Stomach (tissue), 9 donors: ENCODE measurements around the gene HAO2. TPM values are rescaled to one million over a fixed set of nuclear protein-coding genes. Genes with fewer than 3 reads are reported as not detected.

Experiments
- DNase-seq, 2 donors: peaks; one replicate each; pipeline versions ENCODE4 v3.0.0 to v3.0.0-alpha.2; 2013 to 2019
- H3K27ac ChIP-seq, 5 donors: fragments of 200-600 bp in 4 of 5; sonication (generic) in 4 of 5; one replicate each; pipeline ENCODE4 v1.5.1; 2013 to 2019; ENCODE audit warnings: mild to moderate bottlenecking in 1 of 5, moderate library complexity in 1 of 5
- H3K27me3 ChIP-seq, 3 donors: fragments of 200-600 bp; sonication (generic); one replicate each; pipeline ENCODE4 v1.5.1; 2017 to 2019; ENCODE audit warnings: mixed run types in 1 of 3
- H3K36me3 ChIP-seq, 4 donors: fragments of 200-600 bp; sonication (generic); 1 replicate in 3 of 4; 2 replicates in 1 of 4; pipeline ENCODE4 v1.5.1; 2016 to 2019
- H3K4me1 ChIP-seq, 4 donors: fragments of 200-600 bp; sonication (generic); one replicate each; pipeline ENCODE4 v1.5.1; 2016 to 2019
- H3K4me3 ChIP-seq, 4 donors: fragments of 200-600 bp; sonication (generic) in 3 of 4; one replicate each; pipeline ENCODE4 v1.5.1; 2016 to 2019; ENCODE audit warnings: mild to moderate bottlenecking in 1 of 4
- H3K9me3 ChIP-seq, 4 donors: fragments of 200-600 bp; sonication (generic); one replicate each; pipeline ENCODE4 v1.5.1; 2016 to 2019
- CTCF ChIP-seq, 7 experiments: fragments of 450-650 bp in 4 of 7; fragments of 200-600 bp in 3 of 7; sonication (generic) in 3 of 7; IDR thresholded peaks; one replicate each; pipeline ENCODE4 v1.5.1; 2016 to 2019; ENCODE audit warnings: antibody characterized with exemption in 7 of 7, control low read depth in 2 of 7, mild to moderate bottlenecking in 1 of 7
- EP300 ChIP-seq: sonication (generic); formaldehyde crosslinking; IDR thresholded peaks from one replicate; pipeline ENCODE4 v1.6.1; 2017; ENCODE audit warnings: antibody characterized with exemption
- POLR2A ChIP-seq, 4 donors: fragments of 450-650 bp; IDR thresholded peaks; one replicate each; pipeline ENCODE4 v1.6.1; 2016; ENCODE audit warnings: antibody characterized with exemption in 4 of 4, control low read depth in 2 of 4, mild to moderate bottlenecking in 1 of 4, moderate library complexity in 1 of 4
- POLR2AphosphoS5 ChIP-seq, 3 donors: sonication (generic); formaldehyde crosslinking; IDR thresholded peaks; one replicate each; pipeline ENCODE4 v1.6.1; 2016; ENCODE audit warnings: antibody characterized with exemption in 3 of 3
- WGBS, 5 donors: extraction: QIAGEN DNeasy Blood & Tissue Kit in 3 of 5; methylation state at CpG; one replicate each; pipeline versions ENCODE4 v1.1.5 to v1.1.7; 2013 to 2018; 5-methylcytosine and 5-hydroxymethylcytosine counted together
- intact Hi-C: fragments of 100-400 bp; cut with DNase I; formaldehyde crosslinking; loops from one replicate; pipeline ENCODE4 v1.15.1; 2023; ENCODE audit warnings: low total_unique reads
- polyA plus RNA-seq, 3 donors: library from polyadenylated mRNA; stranded (reverse); fragments of 200-250 nt; gene quantifications; one replicate each; pipeline ENCODE4 v1.2.3, GENCODE V29; 2013
- total RNA-seq, 5 donors: library from RNA; depleted of rRNA; stranded (reverse); fragments of >200 nt; gene quantifications; one replicate each; pipeline versions ENCODE4 v1.1.0 to v1.2.3, GENCODE V29; 2014 to 2016
- donor health status: healthy with polysubstance abuse.
- donor health status: Bipolar disorder and iron deficiency.
- donor health status: healthy.

The HAO2 gene
- total and polyA plus RNA-seq, 8 donors: 0.73 TPM; not detected in 7

DNA sequence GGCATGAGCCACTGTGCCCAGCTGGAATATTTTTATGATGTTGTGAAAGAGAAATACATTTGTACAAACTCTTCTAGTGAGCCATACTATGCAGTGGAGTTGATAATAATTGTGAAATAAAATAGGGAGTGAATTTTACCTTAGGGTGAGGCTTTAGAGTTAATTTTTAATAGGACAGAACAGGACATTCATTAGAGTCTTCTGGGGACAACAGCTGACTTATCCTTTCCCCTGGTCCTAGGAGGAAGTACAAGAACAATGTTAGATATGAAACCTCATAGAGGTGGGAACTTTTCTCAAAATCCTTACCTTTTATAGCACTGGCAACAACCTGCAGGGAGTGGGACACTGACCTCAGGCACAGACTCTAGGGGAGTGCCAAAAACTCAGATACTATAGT, 21.9 kb downstream of the HAO2 start:
- TF ChIP-seq POLR2A (IDR thresholded peaks at IDR 0.05): no peak
- TF ChIP-seq EP300: no peak
- no peak for TF ChIP-seq CTCF (IDR thresholded peaks at IDR 0.05)
- TF ChIP-seq POLR2AphosphoS5 (IDR thresholded peaks at IDR 0.05): no peak
- Histone ChIP-seq H3K4me3 (no peak overlapping the region), H3K36me3 (no peaks in the 10 kb centered on the region), H3K4me1 (no peaks in the 10 kb centered on the region), H3K9me3 (no peaks in the 10 kb centered on the region), H3K27me3 (no peaks in the 10 kb centered on the region), H3K27ac (no peak overlapping the region)
- intact Hi-C loops: no loop called here
- DNase-seq: no peak

DNA sequence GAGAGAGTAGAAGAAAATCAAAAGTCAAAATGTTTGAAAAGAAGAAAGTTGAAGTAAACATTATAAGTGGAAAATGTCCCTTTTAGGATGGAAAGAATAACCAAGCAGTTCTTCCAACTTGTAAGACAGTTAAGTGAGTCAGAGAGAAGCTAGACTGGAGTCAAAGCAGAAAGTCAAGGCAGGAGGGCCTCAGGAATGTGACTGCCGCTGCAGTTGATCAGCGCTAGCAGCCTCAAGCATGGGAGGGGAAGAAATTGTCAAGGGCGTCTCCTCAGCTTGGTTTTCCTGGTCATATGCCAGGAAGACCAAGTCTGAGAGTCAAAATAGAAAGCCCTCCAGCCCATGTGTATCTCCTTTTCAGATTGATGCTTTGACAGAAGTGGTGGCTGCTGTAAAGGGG, 23.2 kb downstream of the HAO2 start:
- intact Hi-C loops: no loop called here
- 71 to 85% (median 84%) methylated on average over 3 of the region's 3 CpGs for WGBS, 5 donors

DNA sequence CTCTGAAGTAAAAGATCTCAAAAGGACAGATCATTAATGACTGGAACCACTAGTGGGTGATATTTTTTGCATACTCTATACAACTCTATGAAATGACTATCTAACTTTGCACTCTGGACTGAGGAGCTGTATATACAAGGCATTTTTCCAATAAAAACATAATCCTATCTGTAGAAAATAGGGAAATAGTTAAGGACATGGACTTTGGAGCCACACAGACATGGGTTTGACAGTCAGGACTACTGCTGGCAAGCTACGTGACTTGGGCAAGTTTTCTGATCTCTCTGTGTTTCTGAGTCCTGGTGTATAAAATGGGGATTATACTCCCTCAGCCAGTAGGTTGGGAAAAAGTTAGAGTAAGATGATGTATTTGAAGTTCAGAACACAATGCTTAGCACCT, 25.5 kb downstream of the HAO2 start:
- H3K4me3 ChIP-seq: no peak overlapping the region

More for the DNA sequence above, 23.2 kb downstream of the HAO2 start:
- H3K9me3 ChIP-seq: no peaks in the 10 kb centered on the region
- no peak overlapping the region for H3K27ac ChIP-seq
- H3K27me3 ChIP-seq: no peaks in the 10 kb centered on the region
- H3K36me3 ChIP-seq: no peaks in the 10 kb centered on the region
- no peak for DNase-seq
- H3K4me1 ChIP-seq: no peaks in the 10 kb centered on the region
- H3K4me3 ChIP-seq: no peak overlapping the region
- no peak for TF ChIP-seq CTCF (IDR thresholded peaks at IDR 0.05)
- no peak for TF ChIP-seq POLR2AphosphoS5 (IDR thresholded peaks at IDR 0.05)
- no peak for TF ChIP-seq EP300
- no peak for TF ChIP-seq POLR2A (IDR thresholded peaks at IDR 0.05)

GRCh38 chr1:119396982-119397381, 28.4 kb downstream of the HAO2 start:
- Histone ChIP-seq H3K4me3 (no peak overlapping the region), H3K27me3 (no peaks in the 10 kb centered on the region), H3K27ac (no peak overlapping the region), H3K9me3 (no peaks in the 10 kb centered on the region), H3K36me3 (no peaks in the 10 kb centered on the region), H3K4me1 (no peaks in the 10 kb centered on the region)
- TF ChIP-seq EP300 (no peak), CTCF (IDR thresholded peaks at IDR 0.05) (no peak), POLR2A (IDR thresholded peaks at IDR 0.05) (no peak), POLR2AphosphoS5 (IDR thresholded peaks at IDR 0.05) (no peak)
- DNase-seq: no peak
- intact Hi-C loops: no loop called here

More for the DNA sequence above, 25.5 kb downstream of the HAO2 start:
- H3K27ac ChIP-seq: no peak overlapping the region
- intact Hi-C loops: no loop called here
- H3K9me3 ChIP-seq: no peaks in the 10 kb centered on the region
- TF ChIP-seq CTCF (IDR thresholded peaks at IDR 0.05) (no peak), EP300 (no peak), POLR2A (IDR thresholded peaks at IDR 0.05) (no peak), POLR2AphosphoS5 (IDR thresholded peaks at IDR 0.05) (no peak)
- H3K4me1 ChIP-seq: no peaks in the 10 kb centered on the region
- 46 to 71% (median 59%) methylated on average over 1 of the region's 1 CpG for WGBS, 5 donors
- no peak for DNase-seq
- H3K27me3 ChIP-seq: no peaks in the 10 kb centered on the region
- no peaks in the 10 kb centered on the region for H3K36me3 ChIP-seq

DNA sequence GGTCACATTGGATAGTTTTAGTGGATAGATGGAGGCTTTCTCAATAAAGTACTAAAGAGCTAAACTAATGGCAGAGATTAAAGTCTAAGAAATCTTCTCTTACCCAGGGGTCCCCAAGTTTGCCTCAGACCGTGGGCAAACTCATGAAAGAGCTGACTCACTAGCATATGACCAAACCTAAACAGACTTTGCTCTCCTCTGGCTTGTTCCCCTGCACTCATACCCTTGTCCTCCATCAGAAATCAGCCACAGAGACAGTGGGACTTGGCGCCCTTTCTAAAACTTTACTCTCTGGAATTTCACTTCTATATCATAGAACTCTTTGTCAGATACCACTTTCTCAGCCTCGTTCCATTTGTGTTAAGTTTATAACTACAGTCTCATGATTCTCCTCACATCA, 29.4 kb downstream of the HAO2 start:
- Histone ChIP-seq H3K36me3 (no peaks in the 10 kb centered on the region), H3K9me3 (no peaks in the 10 kb centered on the region), H3K27ac (no peak overlapping the region), H3K4me1 (no peaks in the 10 kb centered on the region), H3K27me3 (no peaks in the 10 kb centered on the region), H3K4me3 (no peak overlapping the region)
- TF ChIP-seq CTCF (IDR thresholded peaks at IDR 0.05) (no peak), POLR2AphosphoS5 (IDR thresholded peaks at IDR 0.05) (no peak), POLR2A (IDR thresholded peaks at IDR 0.05) (no peak), EP300 (no peak)
- DNase-seq: no peak
- 52 to 73% (median 63%) methylated on average over 3 of the region's 3 CpGs for WGBS, 5 donors
- intact Hi-C loops: no loop called here
